NCI-H1417 treated with DMSO at 0.1 percent for 48 hours (cell line): Measurements from ENCODE around the gene GEMIN4.

Experiments used
- DNase-seq: peaks from one replicate; lab custom pipeline; 2025; lab: John Stamatoyannopoulos, UW

The GEMIN4 gene

DNA sequence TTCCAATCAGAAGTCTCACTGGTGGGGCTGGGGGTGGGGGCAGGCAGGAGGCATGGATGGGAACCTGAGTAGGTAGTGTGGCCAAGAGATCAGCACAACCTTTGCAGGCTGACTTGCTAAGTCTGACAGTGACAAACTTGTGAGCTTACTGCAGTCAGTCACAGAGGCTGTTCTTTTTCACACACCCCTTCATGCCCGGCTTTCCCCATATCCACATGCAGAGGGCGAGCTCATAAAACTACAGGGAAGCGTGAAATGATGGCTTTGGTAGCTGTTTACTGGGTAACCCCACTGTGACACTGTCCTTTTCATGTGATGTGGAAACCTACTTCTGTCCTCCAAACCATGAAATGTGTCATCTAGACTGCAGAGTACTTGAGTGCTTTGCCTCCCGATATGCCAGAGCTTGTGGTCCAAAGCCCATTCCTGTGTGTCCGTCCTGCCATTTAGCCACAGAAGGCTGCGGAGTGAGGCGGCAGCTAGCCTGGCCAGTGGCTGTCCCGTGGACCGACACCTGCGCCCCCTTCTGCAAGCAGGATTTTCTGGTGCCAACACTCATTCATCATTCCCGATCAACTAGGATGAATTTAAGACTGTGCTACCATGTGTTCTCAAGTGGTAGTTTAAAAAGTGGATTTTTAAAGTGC lies 9.8 kb downstream of the GEMIN4 start:
- no peak for DNase-seq

DNA sequence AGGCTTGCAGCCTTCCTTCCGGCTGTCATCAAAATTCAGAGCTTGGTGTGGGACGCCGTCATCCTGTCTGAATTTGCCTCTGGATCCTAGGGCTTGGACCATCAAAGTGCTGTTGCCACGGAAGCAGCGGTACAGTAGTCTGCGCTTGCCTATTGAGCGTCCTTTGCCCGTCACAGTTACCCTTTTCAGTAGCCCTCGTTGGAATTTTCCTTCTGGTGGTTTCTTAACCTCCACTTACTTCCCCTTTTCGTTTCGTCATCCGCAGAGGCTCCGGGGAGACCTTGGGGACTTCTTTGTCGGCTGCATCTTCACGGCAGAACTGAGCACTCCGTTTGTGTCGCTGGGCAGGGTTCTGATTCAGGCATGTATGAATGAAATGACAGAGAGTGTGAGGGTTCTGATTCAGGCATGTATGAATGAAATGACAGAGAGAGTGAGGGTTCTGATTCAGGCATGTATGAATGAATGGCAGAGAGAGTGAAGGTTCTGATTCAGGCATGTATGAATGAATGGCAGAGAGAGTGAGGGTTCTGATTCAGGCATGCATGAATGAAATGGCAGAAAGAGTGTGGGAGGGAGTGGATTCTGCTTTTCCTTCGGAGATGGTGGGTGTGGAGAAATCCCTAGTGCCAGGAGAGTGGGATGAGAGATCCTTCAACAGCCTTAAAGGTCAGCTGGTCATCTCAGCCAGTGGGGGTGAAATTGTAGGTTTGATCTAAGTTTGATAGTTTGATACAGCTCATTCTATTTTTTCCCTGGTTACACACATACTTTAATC lies 11.6 kb downstream of the GEMIN4 start:
- no peak for DNase-seq

DNA sequence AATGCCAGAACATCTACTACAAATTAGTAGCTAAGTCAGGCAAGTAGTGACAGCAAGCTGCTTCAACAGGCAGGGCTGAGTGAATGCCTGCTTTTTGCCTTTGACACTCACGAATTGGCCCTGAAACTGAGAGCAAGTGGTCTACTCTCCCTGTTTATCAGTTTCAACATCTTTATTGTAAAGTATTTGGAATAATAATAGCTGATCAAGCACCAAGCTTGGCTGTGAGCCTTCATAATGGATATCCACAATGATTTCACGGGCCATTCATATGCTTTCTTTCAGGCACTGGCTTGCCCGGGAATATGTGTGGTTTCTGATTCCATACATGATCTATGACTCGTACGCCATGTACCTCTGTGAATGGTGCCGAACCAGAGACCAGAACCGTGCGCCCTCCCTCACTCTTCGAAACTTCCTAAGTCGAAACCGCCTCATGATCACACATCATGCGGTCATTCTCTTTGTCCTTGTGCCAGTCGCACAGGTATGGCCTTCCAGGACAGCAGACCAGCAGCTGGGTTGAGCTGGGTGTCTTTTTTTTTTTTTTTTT lies 14.4 kb downstream of the GEMIN4 start:
- no peak for DNase-seq

DNA sequence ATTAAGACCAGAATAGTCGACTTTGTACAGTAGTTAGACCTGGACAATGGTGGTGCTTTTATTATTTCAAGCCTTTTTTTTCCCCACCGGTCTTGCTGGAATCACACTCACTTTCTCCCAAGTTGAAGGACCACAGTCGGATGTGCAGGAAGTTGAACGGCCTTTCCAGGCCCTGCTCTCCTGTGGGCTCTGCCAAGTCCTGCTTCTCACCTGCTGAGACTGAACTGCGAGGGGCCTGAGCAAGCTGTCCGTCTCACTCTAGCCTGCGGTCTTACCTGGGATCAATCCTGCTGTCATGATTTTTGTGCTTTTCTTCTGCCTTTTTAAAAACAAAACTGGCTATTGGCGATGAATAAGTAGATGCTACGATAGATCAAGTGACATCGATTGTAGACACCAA lies 18.3 kb downstream of the GEMIN4 start:
- DNase-seq = no peak

DNA sequence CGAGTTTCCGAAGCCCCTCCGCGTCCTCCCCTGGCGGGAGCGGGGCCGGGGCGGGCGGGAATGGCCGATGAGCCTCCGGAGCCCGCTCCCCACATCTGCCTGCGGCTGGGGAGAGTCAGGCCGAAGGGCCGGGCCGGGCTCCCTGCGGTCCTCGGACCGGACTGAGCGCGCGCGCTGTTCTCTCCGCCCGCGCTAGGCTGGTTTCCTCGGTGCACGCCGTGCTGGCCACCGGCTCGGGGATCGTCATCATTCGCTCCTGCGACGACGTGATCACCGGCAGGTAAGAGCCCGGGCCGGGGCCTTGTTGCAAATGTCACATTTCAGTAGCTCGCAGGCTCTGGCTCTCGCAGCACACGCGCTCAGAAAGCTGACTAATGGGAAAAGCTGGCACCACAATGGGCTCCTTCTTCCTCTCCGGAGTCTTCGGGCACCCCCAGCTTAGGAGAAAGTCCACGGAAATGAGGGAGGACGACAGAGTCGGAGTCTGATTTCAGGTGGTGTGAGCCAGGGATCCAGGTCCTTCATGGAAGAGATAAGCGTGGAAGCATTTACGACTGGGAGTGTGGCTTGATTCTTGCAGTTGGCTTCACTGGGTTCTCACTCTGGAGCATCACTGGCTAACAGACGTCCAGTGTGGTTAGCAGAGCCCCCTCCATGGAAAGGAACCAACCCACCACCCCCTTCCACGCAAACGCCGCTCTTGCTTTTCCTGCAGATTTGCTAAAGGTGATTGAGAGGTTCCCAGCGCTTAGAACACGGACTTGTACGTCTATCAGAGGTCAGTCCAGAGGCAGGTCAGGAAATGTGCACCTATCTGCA lies 19.0 kb downstream of the GEMIN4 start:
- DNase-seq = no peak

DNA sequence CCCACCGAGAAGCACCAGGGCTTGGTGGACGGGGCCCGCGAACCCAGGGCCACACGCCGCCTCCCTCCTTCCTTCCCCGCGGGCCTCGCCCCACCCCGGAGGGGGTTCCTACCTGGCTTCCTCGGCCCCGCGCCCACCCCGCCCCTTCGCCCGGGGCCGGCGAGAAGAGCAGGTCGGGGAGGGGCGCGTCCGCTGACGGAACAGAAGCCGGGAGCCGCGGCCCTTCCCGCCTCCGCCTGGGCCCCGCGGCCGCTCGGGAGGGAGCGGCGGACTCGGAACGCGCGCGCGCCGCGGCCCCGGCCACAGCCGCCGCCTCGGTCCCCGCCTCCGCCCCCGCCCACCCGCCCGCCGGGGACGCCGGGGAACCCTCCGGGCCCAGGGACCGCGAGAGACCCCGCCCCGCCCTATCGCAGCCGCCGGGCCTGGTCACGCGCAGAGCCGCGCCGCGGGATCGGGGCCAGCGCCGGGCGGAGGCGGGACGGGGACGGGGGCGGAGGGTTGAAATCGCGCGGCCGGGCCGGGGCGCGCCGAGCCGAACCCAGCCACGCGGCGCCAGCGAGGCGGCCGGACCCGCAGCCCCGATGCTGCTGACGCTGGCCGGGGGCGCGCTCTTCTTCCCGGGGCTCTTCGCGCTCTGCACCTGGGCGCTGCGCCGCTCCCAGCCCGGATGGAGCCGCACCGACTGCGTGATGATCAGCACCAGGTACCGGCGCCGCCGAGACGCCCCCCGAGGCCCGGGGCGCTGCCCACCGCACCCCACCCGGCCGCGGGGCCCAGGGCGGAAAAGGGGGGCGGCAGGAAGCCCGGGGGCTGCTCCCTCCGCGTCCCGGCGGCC lies 19.8 kb downstream of the GEMIN4 start, which contains the start of gene TLCD3A:
Gene TLCD3A, plus strand, starts transcription at position 530 of the 835 bp plus-strand sequence. Its CDS starts 52 bp downstream, at position 582.
- no peak for DNase-seq

DNA sequence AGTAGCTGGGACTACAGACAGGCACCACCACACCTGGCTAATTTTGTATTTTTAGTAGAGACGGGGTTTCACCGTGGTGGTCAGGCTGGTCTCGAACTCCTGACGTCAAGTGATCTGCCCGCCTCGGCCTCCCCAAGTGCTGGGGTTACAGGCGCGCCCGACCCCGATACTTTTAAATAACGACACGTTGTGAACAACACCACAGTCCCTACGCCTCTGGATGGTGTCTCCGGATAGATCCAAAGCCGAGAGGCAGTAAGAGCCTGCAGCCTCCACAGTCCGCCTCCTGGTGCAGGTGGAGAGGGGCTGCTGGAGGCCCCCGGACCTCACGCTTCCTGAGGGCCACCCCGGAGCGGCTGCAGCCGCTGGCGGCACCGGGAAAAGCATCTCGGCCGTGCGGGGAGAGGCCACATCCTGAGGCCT lies 20.4 kb downstream of the GEMIN4 start:
- no peak for DNase-seq

DNA sequence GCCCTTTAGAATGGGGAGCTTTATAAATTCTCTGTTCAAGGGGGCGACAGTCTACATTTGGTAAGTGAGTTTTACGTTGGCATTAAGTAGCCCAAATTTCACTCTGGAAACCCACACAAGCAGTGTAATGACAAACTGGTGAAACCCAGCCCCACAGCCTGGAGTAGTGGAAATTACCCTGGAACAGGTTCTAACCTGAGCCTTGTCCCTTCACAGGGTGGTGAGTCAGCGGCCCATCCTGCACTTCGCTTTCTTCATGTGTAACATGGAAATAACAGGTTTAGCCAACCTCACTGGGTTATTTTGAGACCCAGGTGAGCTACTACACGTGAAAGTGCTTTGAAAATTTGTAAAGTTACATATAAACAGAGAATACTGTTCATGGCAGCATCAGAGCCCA lies 23.2 kb downstream of the GEMIN4 start:
- no peak for DNase-seq

DNA sequence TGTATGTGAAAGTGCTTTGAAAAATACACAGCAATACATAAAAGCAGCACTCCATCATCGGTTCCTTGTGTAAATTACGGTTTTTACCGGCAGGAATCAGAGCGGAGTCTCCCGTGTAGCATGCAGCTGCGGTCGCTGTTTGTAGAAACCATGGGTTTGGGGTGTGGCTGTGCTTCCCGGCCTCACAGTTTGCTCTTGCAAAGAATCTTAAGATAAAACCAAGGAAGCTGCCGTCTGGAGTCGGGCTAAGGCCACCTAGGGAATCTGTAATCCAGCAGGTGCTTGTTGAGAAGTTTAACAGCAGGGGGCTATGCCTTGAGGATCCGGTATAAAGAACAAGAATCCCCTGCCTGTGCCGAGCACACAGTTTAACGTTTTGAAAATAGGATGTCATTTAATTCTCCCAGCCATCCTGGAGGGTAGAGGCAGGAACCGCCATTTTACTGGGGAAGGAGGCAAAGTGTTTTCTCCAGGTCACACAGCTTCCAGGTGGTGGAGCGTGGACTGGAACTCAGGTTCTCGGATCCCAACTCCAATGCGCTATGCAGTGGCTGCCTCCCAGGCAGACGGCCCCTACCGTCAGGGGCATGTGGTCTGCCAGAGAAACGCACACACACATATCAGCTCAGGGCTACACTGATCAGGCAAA lies 25.7 kb downstream of the GEMIN4 start:
- DNase-seq = no peak

DNA sequence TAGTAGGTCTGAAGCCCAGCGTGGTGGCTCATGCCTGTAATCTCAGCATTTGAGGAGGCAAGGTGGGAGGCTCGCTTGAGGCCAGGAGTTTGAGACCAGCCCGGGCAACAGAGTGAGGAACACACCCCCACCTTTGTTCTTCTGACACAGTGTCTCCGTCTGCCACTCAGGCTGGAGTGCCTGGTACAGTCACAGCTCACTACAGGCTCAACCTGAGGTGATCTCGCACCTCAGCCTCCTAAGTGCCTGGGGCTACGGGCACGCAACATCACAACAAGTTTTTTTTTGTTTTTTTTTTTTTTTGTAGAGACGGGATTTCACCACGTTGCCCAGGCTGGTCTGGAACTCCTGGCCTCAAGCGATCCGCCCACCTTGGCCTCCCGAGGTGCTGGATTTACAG lies 26.3 kb downstream of the GEMIN4 start:
- no peak for DNase-seq

DNA sequence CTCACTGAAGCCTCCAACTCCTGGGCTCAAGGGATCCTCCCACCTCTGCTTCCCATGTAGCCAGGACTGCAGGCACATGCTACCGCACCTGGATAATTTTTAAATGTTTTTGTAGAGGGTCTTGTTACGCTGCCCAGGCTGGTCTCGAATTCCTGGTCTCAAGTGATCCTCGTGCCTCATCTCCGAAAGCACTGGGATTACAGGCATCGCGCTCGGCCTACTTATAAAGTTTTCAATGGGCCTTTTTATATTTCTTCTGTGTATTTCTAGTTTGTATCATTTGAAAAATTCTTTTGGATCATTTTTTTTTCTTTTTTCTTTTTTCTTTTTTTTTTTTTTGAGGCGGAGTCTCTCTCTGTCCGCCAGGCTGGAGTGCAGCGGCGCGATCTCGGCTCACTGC lies 27.0 kb downstream of the GEMIN4 start:
- no peak for DNase-seq

DNA sequence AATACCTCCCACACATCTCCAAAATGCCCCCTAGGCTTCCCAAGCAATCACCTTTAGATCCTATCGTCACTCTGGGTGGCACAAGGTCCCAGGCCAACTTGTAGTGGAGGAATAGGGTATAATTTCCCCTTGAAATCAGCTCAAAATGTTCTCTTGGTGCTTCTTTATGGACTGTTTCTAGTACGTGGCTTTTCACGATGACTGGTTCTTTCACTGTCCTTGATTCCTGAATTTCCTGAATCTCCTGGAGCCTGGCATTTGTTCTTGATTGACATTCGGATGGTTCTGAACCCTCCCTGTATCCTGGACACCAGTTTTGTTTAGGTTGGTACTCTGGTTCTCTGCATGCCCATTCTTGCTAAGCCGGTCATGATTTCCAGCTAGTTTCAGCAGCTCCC lies 30.5 kb downstream of the GEMIN4 start:
- no peak for DNase-seq

DNA sequence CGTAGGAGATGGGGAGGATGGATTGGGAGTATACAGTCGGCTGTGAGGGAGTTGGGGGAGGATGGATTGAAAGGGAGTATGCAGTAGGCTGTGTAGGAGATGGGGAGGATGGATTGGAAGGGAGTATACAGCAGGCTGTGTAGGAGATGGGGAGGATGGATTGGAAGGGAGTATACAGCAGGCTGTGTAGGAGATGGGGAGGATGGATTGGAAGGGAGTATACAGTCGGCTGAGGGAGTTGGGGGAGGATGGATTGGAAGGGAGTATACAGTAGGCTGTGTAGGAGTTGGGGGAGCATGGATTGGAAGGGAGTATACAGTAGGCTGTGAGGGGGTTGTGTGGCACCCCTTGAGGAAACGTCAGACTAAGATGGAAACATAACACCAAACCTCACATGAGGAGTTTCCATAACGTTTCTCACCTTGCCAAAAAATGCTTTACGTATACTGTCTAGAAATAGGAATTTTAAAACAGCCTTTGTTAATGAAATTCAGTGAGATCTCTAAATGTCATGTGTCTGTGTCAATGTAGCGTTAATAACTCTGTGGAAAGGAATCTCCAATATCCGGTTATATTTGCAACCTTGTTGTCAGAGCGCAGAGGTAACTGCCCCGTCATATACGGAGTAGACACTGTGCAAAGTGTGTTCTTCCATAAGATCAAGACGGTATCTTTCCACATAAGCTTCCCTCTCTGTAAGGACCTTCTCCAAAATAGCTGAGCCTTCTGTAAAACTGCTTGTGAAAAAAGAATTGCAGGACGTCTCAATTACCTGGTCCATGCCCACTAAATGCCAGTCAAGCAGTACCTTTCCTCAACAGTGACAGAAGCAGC lies 31.1 kb downstream of the GEMIN4 start:
- DNase-seq = no peak

DNA sequence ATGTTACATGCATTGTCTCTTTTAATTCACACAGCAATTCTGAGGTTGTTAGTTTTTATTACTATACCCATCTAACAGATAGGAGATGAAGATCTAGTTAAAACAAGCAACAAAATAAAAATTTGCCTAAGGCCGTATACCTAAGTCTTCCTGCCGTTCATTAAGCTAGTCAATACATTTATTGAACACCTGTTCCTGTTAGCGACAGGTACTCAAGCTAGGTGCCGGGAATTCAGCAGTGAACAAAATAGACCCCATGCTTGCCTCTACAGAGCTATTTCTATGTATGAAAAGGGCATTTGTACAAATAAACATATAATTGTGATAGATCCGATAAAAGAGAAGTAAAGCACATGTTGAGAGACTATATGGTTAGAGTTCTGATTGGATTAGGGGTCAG lies 34.0 kb downstream of the GEMIN4 start:
- no peak for DNase-seq

DNA sequence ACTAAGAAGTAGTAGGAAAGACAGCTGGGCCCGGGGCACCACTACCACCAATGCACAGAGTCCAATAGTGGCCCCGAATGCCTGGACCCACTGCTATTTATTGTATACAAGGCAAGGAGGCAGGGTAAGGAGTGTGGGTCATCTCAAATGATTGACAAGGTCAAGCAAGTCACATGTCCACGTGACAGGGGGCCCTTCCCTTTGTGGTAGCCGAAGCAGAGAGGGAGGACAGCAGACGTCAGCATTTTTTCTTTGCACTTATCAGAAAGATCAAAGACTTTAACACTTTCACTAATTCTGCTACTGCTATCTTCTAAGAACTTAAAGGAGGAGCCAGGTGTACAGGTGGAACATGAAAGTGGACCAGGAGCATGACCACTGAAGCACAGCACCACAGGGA lies 43.9 kb downstream of the GEMIN4 start:
- no peak for DNase-seq

DNA sequence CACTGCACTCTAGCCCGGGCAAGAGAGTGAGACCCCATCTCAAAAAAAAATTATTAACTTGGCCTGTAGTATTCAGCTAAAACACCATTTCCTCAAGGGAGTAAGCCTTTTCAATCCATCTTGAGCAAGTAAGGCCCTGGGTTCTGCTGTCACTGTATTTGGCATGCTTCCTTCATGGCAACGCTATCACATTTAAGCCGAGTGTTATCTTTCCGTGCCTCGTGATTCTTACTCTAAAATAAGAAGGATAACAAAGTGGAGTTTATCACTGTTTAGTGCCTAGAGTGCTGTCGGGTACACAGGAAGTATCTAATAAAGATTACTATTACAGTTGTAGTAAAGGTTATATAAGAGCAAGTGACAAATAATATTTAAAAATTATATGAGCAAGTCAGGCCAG lies 46.2 kb downstream of the GEMIN4 start:
- no peak for DNase-seq

DNA sequence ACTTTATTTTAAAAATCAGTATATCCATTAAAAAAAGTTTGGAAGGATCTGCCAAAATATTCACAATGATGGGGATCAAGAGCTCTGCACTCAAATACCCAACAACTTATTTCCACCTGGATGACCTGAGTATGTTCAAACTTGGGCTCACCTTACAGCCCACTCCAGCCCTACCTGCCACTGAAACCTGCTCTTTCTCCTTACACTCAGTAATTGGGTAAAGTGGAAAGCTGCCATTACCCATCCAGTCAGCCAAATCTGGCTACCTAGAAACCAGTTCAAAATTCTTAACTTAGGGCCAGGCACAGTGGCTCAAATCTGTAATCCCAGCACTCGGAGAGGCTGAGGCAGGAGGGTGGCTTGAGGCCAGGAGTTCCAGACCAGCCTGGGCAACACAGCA lies 47.1 kb downstream of the GEMIN4 start:
- DNase-seq = no peak

DNA sequence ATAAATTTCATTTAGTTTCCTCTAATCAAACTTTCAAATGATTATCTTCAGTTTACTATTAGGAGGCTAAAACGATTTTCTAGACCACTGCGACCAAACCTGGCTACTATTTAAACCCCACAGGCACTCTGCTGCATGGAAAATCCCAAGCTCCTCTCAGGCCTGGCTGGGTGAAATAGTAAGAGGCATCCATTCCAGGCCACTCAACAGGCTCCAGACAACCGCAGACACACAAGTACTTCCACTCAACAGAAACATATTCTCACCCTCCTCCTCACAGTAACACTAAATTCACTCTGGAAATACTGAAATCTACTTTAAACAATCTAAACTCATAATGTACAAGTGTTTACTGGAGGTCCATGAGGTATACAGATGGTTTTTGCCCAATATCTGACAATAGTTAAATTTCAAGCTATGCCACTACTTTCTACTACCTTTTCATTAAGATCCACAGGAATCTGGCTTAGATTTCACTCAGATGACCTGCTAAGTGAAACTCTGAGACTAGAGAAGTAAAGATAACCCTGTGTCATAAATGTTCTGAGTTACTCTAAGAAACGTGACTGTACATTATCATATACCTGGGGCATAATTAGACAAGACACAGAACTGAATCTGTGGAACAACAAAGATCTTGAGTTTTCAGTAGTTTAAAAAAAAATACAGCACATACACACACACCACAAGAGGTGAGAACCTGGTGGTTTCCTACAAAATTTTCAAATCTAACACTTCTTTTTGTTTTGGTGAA lies 47.8 kb downstream of the GEMIN4 start:
- no peak for DNase-seq

DNA sequence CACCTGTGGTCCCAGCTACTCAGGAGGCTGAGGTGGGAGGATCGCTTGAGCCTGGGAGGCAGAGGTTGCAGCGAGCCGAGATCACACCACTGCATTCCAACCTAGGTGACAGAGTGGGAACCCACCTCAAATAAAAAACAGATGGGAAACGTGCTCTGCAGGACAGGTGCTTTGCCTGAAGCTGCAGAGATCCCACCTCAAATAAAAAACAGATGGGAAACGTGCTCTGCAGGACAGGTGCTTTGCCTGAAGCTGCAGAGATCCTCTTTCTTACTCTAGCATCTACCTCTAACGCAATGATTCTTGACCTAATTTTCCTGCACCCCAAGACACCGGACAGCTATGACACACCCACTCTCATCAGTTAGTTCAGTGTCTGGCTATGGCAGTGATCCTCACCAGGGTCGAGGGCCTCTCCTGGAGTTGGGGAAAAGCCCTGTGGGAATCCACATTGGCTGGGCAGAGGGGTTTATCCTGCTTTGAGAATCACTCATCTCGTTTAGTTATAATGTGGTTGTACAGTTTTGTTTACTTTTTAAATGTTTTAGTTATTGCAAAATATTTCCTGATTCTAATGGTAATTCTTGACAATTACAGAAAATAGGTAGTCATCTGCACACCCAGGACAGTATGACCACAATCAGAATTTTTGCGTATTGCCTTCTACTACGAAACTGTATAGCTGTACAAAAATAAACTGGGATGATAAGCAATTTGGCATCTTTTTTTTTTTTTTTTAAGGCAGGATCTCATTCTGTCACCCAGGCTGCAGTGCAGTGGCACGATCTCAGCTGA lies 48.8 kb downstream of the GEMIN4 start:
- no peak for DNase-seq
